NCI-H446 treated with DMSO at 0.1 percent for 48 hours (cell line): ENCODE results near the gene TANC1.
A peak's percentile ranks its signal among the peaks of the same experiment; 100 is the strongest.
"Not testable (repeated sequence)": the region's sequence is repeated elsewhere in the genome, so short reads cannot be mapped to it uniquely, and the experiment has no call there.

ENCODE experiments used
- DNase-seq: peaks from one replicate; lab custom pipeline; 2025; lab: John Stamatoyannopoulos, UW

The TANC1 gene

GRCh38 chr2:159140070-159140769, 171.8 kb downstream of the TANC1 start:
- no peak for DNase-seq

- not testable (repeated sequence) for DNase-seq
Measured at GRCh38 chr2:159140821-159141220, 172.4 kb downstream of the TANC1 start.

DNA sequence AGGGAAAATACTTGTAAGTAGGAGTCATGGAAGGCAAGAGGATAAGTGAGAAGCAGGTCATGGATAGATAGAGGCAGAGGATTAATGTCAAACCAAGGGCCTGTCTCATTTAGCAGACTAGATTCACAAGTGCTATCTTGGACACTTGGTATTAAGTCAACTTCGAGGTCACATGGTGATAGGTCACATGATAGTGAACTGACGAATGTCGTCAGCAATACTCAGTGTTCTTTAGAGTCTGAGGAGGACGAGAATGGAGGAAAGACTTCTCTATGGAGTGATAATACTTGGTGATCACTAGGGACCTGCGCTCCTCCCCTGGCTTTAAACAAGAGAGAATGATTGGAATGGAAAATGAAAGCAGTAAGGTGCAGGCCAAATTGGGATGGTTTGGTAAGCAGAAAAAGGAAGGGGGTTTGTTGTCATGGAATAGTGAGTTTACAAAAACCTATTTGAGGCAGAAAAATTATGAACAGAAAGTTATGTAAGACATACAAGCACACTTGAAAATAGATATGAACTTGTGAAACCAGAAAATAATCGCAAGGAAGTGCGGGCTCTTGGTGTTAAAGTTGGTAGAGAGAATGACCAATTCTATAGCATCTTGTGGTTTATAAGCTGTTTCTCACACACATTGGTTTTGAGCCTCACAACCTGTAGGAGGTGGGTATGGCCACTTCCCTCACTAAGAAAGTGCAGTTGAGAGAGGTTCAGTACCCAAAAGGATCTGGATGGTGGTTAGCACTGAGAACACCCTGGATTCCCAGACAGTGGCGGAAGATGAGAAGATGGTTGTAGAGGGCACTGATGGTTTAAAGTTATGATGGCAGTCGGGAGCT, 176.6 kb downstream of the TANC1 start:
- no peak for DNase-seq

- DNase-seq = no peak
Measured at GRCh38 chr2:159145745-159146354, 177.4 kb downstream of the TANC1 start.

GRCh38 chr2:159146996-159147666, 178.7 kb downstream of the TANC1 start:
- peak; percentile 35 for DNase-seq

GRCh38 chr2:159147690-159148089, 179.2 kb downstream of the TANC1 start:
- peak; percentile 27 for DNase-seq

DNA sequence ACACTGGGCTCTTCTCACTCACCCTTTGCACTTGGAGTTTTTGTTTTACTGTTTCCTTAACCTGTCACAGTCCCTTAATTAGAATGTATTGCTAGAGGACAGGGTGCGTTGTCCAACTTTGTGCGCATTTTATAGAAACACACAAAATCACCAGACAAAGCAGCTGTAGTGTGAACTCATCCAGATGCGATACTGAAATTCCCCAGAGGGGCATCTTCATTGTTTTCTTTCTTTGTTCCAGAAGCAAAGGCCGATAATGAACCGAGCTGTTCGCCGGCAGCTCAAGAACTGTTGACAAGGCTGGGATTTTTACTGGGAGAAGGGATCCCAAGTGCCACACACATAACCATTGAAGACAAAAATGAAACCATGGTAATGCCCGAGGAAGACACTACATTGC, 180.5 kb downstream of the TANC1 start:
- no peak for DNase-seq

DNA sequence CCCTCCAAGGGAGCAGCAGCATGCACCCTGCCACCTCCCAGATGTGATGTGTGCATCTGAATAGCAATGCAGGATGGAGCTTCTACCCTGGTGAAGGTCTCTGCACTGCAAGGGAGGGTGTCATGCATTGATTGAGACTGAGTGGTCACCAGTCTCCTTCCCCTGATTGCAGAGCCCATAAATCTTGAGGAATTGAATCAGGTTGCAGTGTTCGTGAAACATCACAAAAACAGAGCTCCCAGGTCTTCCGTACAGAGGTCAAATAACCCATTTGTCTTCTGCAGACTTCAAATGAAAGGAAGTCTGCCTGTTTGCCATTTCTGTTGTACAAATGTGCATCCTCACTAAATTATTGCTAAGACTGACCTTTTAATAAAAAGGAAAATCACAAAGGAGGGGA, 181.3 kb downstream of the TANC1 start:
- DNase-seq = no peak

- DNase-seq = no peak
Measured at GRCh38 chr2:159150280-159150746, 181.9 kb downstream of the TANC1 start.

GRCh38 chr2:159151198-159152127, 183.0 kb downstream of the TANC1 start:
- no peak for DNase-seq

DNA sequence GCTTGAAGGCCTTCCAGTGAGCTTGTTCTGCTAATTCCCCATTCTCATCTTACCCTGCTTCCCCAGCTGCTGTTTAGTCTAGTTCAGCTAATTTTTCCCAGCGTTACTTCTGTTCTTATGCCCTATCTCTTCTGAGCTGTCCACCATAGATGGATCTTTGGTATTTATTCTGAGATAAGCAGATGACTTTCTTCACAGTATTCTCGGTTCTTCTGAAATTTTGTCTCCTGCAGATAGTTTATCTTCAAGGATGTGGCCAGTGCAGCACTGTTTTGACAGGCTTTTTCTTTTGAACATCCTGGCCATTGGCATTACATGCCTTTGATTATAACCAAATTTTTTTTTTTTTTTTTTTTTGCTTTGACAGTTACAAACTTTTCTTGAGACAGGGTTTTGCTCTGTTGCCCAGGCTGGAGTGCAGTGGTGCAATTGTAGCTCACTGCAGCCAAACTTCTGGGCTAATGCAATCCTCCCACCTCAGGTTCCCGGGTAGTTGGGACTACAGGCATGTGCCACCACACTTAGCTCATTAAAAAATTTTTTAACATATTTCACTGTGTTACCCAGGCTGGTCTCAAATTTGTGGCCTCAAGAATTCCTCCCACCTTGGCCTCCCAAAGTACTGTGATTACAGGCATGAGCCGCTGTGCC, 183.8 kb downstream of the TANC1 start:
- no peak for DNase-seq

- no peak for DNase-seq
Measured at GRCh38 chr2:159153063-159153462, 184.6 kb downstream of the TANC1 start.

DNA sequence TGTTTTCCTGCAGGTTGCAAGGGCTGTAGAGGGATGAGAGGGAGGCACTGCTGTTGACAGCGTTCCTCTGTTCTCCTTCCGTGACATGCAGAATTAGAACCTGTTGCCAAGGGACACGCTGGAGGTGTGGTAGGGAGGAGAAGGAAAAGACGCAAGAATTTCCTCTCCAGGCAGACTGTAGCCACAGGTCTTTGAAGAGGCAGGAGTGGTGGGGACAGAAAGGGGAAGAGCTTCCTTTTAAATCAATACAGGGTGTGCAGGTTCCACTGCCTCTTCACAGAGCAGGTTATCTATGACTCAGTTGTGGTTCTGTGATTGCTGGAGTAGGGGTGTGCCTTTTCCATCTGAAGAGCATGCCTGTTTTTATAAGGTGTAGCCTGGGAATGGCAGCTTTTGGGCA, 185.0 kb downstream of the TANC1 start:
- no peak for DNase-seq

- DNase-seq = no peak
Measured at GRCh38 chr2:159153951-159154350, 185.5 kb downstream of the TANC1 start.

- DNase-seq = no peak
Measured at GRCh38 chr2:159154366-159154765, 185.9 kb downstream of the TANC1 start.

GRCh38 chr2:159155320-159155719, 186.9 kb downstream of the TANC1 start:
- DNase-seq = no peak

DNA sequence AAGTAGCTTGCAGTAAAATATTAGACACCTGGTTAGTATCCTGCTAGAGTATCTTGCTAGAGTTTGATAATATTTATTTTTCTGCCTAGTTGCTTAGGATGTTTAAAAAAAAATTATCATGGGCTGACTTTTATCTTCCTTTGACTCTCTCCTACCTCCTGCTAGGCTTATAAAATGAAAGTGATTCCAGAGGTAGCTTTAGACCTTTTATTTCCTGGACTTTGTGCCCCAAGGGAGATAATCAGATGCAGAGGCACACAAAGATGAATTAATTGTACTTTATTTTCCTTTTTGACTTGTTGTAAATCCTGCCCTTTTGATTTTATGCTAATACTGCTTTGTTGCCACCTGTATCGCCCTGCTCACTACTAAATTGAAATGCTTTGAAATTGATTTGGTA, 187.4 kb downstream of the TANC1 start:
- no peak for DNase-seq

GRCh38 chr2:159156834-159157233, 188.4 kb downstream of the TANC1 start:
- no peak for DNase-seq

DNA sequence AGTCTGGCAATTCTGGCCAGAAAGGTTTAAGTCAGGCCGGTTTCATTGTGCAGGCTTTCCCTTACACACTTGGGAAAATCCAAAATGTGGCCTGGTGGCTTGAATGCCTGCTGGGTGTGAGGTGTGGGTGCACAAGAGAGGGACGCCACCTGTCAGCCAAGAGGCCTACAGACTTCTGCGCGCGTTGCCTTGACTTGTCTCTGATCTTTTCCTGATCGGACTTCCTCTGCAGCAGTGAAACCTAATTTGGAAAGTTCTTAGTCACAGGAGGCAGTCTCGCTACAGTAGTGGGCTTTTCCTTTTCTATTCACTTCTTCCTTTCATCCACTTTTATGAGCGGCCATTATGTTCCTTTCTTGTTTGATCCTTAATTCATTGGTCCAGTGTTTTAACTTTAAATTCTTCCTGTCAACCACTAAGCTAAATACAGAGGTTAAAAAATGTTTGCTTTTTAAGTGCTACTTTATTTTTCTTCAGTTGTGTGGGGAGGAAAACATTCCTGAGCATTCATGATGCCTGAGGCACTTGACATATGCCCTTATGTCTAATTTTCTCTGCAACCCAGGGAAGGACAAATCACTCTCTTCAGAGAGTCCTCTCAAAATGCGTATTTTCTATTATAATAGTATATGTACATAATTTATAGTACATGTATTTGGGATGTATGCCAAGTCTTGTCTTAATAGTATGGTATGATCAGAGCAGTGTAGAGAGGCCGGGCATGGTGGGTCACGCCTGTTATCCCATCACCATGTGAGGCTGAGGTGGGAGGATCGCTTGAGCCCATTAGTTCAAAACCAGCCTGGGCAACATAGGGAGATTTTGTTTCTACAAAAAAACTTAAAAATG, 189.1 kb downstream of the TANC1 start:
- no peak for DNase-seq

DNA sequence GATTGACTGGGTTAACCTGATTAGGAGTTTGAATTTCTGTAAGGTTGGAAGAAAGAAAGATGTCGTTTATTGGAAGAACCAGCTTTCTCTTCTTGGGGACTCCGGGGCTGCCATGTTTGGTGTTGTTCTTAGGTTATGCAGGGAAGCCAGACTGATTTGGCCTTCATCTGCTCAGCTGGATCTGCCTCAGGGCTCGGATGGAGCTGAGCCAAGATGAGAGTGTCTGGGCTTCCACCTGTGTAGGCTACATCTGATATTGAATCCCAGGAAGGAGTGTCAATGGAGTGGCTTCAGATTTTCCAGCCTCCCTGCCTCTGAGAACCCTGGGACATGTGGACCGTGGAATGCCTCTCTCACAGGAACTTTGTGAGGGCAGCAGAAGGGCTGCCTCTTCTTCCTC, 192.0 kb downstream of the TANC1 start:
- no peak for DNase-seq
